Measurements from ENCODE around the gene HTRA1.

GRCh38 chr10:122419016-122419415, 42.3 kb upstream of the HTRA1 start:
- TF ChIP-seq CTCF (IDR thresholded peaks at IDR 0.05): no peak
- TF ChIP-seq REST (IDR thresholded peaks at IDR 0.05; ENCODE audit: insufficient read depth in 1 of 2, low read depth in 2 of 2, low read length in 1 of 2): no peak
- TF ChIP-seq POLR2AphosphoS5 (IDR thresholded peaks at IDR 0.05; ENCODE audit: low read depth, low read length): no peak
